PFSK-1 (cell line): Measurements from ENCODE around the gene USB1.

Experiments
- FOXP2 ChIP-seq: optimal IDR thresholded peaks from 2 replicates; pipeline ENCODE3; 2011; ENCODE audit warnings: borderline replicate concordance, control low read depth, inconsistent platforms; ENCODE audit not compliant: insufficient read depth; ENCODE audit errors: extremely low read length, extremely low read depth
- POLR2AphosphoS5 ChIP-seq: IDR thresholded peaks from 2 replicates; pipeline ENCODE4 v1.6.1; 2012; ENCODE audit warnings: low read depth, mild to moderate bottlenecking, control low read depth, low read length, moderate library complexity
- REST ChIP-seq, 2 experiments: IDR thresholded peaks; 2 replicates each; pipeline versions ENCODE4 v1.6.1 to v1.8.0; 2011 to 2012; ENCODE audit warnings: low read depth in 2 of 2, low read length in 2 of 2, control low read depth in 1 of 2, inconsistent platforms in 1 of 2, mild to moderate bottlenecking in 1 of 2, moderate library complexity in 1 of 2; ENCODE audit not compliant: insufficient read depth in 1 of 2
- SIN3A ChIP-seq: IDR thresholded peaks from 2 replicates; pipeline ENCODE4 v1.6.1; 2012; ENCODE audit warnings: mild to moderate bottlenecking, low read length, moderate library complexity, borderline replicate concordance; ENCODE audit not compliant: insufficient read depth
- TAF1 ChIP-seq: IDR thresholded peaks from 2 replicates; pipeline ENCODE4 v1.6.1; 2012; ENCODE audit warnings: low read length, control low read depth, borderline replicate concordance; ENCODE audit not compliant: insufficient read depth

USB1 gene

DNA sequence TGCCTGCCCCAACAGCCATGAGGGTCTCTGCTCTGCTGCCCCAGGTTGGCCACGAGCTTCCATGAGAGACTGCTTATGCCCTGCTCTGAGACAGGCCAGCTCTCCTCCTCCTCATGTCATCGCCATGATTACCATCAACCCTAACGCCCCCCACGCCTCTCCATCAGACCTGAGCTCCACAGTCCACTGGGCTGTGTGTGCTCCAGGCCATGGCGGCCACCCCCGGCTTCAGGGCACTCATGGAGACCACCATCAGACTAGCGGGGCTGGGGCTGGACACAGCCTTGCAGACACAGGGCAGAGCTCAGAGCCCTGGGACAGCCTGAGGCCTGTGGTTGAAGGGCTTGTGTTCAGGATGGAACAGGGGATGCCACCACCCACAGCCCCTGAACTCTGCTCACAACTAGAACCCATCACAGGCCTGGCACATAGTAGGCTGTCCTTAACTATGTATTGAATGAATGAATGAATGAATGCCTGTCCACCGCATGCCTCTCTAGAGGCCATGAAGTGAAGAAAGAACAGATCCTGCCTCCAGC is 44.9 kb upstream of the USB1 start:
- TF ChIP-seq SIN3A: no peak
- TF ChIP-seq REST (IDR thresholded peaks at IDR 0.05; ENCODE audit: insufficient read depth in 1 of 2, low read depth in 2 of 2, low read length in 2 of 2): no peak
- TF ChIP-seq TAF1: no peak
- TF ChIP-seq FOXP2: no peak
- TF ChIP-seq POLR2AphosphoS5: no peak

DNA sequence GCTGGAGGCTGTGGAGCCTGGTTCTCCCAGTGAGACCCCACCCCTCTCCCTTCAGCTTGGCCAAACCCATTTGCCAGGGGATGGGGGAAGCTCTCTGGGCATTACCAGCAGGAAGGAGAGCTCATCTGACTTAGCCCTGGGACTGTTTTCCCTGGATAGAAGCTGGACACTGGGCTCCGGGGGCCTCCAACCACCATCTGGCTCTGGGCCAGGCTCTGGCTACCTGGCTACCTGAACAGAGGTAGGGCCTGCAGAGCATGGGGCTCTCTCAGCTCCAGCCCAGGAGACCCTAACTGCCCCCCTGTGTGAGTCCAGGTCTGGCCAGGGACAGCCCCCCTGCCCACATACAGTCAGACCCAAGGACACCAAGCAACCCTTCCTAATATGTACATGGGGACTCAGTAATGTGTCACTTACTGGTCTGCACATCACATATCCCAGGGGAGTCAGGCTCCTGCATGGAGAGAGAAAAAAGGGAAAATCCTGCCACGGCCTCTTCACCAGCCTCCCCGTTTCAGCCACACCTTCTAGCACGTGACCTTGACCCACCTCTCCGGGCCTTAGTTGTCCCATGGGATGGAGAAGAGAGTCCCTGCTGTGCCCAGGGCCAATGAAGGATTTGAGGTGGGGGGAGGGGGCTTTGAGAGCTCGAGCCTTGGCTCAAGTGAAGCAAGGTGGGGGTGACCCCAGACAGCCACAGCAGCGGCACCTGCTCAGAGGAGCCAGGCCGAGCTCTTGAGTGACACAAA is 44.1 kb upstream of the USB1 start:
- no peak for TF ChIP-seq REST (IDR thresholded peaks at IDR 0.05; ENCODE audit: insufficient read depth in 1 of 2, low read depth in 2 of 2, low read length in 2 of 2)
- TF ChIP-seq TAF1: no peak
- no peak for TF ChIP-seq POLR2AphosphoS5
- no peak for TF ChIP-seq FOXP2
- TF ChIP-seq SIN3A: no peak

DNA sequence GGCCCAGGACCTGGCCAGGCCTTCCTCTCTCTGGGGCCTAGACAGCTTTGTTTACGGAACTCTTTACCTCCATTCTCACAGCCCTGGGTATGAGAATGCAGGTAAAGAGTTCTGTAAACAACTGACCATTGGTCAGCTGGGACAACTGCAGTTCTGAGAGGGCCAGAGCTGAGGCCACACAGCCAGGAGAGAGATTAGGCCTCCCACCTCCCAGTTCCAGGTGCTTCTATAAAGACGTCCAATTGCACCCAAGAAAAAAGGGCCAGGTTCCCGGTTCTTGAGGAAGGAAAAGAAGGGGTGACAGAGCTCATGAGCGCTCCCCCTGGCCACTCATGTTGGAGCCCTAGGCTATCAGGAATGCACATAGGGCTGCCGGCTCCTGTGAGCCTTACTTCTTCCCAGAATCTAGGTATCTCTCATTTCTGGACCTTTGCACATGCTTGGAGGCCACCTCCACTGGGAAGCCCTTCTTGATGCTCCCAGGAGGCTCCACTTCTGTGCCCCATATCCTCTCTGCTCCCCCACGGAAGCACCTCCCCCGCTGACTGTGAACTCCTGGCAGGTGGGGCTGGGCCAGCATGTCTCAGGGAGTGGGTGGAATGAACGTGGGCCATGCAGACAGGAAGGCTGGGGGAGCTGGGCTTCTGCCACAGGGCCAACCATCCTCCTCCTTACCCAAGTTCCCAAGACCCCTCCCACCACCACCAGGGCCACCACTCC is 43.4 kb upstream of the USB1 start:
- TF ChIP-seq POLR2AphosphoS5: no peak
- no peak for TF ChIP-seq TAF1
- TF ChIP-seq SIN3A: no peak

DNA sequence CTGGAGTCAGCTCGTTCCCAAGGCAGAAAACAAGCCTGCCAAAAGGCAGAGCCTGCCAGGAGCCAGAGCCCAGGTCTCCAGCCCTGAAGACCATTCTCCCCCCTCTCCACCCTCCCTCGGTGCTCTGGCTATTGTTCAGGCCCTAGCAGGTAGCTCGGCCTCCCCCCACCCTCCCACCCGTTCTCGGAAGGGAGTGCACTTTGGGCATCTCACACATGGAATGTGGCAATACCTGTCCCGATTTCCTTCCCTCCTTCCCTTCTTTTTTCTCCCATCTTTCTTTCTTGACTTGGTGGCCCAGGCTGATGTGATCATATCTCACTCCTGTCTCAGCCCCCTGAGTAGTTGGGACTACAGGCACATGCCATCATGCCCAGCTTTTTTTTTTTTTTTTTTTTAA is 42.7 kb upstream of the USB1 start:
- TF ChIP-seq POLR2AphosphoS5 (no peak), TAF1 (no peak), SIN3A (no peak), REST (IDR thresholded peaks at IDR 0.05; ENCODE audit: insufficient read depth in 1 of 2, low read depth in 2 of 2, low read length in 2 of 2) (no peak), FOXP2 (no peak)

DNA sequence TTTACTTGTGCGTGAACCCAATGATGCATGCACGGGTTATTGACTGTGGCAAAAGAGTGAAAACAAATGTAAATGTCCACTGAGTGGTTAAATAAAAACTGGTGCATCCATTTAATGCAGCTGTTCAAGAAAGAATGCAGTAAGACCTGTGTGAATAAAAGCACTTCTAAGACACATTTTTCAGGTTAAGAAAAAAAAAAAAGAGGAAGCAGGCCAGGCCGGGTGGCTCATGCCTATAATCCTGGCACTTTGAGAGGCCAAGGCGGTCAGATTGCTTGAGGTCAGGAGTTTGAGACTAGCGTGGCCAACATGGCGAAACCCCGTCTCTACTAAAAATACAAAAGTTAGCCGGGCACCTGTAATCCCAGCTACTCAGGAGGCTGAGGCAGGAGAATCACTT is 42.1 kb upstream of the USB1 start:
- TF ChIP-seq REST (IDR thresholded peaks at IDR 0.05; ENCODE audit: insufficient read depth in 1 of 2, low read depth in 2 of 2, low read length in 2 of 2) (no peak), TAF1 (no peak), FOXP2 (no peak), POLR2AphosphoS5 (no peak), SIN3A (no peak)
